ENCODE data around the gene TNIK. TPM values are rescaled to one million over a fixed set of nuclear protein-coding genes. Genes with fewer than 3 reads are reported as not detected.
A peak's percentile ranks its signal among the peaks of the same experiment; 100 is the strongest.
"Not testable (repeated sequence)": the region's sequence is repeated elsewhere in the genome, so short reads cannot be mapped to it uniquely, and the experiment has no call there.

The TNIK gene
- total RNA-seq, 4 donors from 2014 or later: 32.9 to 52.0 (median 40.2) TPM

- in situ Hi-C loops (cut with MboI; ENCODE audit: low pct_ligation_motif_present in 1 of 4, low pct_unique_long_range_greater_than_20kb in 1 of 4, low sequenced_read_pairs in 3 of 4): no loop called here
- no peak for TF ChIP-seq POLR2A (IDR thresholded peaks at IDR 0.05)
- no peak for TF ChIP-seq POLR2AphosphoS5 (IDR thresholded peaks at IDR 0.05)
- no peak for TF ChIP-seq EP300 (IDR thresholded peaks at IDR 0.05; ENCODE audit: low read depth)
- TF ChIP-seq CTCF (IDR thresholded peaks at IDR 0.05): no peak
- Histone ChIP-seq H3K4me1 (peaks cover 0 to 22% (median 17%) of the 10 kb centered on the region in 4 donors), H3K27me3 (no peaks in the 10 kb centered on the region), H3K27ac (peak overlapping the region in 1 of 4 donors; percentile 35), H3K36me3 (no peaks in the 10 kb centered on the region), H3K9me3 (no peaks in the 10 kb centered on the region), H3K4me3 (no peak overlapping the region)
- intact Hi-C loops (cut with DNase I; ENCODE audit: low total_unique reads): no loop called here
- 71 to 93% methylated on average over 8 of the region's 8 CpGs for WGBS, 2 donors (ENCODE audit: low coverage in 1 of 2)
- no peak for DNase-seq
Measured at GRCh38 chr3:171454041-171454440, 6.2 kb downstream of the TNIK start.

- H3K27me3 ChIP-seq: no peaks in the 10 kb centered on the region
- H3K4me3 ChIP-seq: no peak overlapping the region
- H3K4me1 ChIP-seq: peaks cover 0 to 17% (median 15%) of the 10 kb centered on the region in 4 donors
- no peak for DNase-seq
- no peaks in the 10 kb centered on the region for H3K36me3 ChIP-seq
- no peaks in the 10 kb centered on the region for H3K9me3 ChIP-seq
- in situ Hi-C loops (cut with MboI; ENCODE audit: low pct_ligation_motif_present in 1 of 4, low pct_unique_long_range_greater_than_20kb in 1 of 4, low sequenced_read_pairs in 3 of 4): no loop called here
- 86 to 89% methylated on average over 12 of the region's 12 CpGs for WGBS, 2 donors (ENCODE audit: low coverage in 1 of 2)
- H3K27ac ChIP-seq: no peak overlapping the region
- TF ChIP-seq EP300 (IDR thresholded peaks at IDR 0.05; ENCODE audit: low read depth): no peak
- no peak for TF ChIP-seq CTCF (IDR thresholded peaks at IDR 0.05)
- TF ChIP-seq POLR2AphosphoS5 (IDR thresholded peaks at IDR 0.05): no peak
- no peak for TF ChIP-seq POLR2A (IDR thresholded peaks at IDR 0.05)
- intact Hi-C loops (cut with DNase I; ENCODE audit: low total_unique reads): no loop called here
Measured at GRCh38 chr3:171453180-171453886, 6.9 kb downstream of the TNIK start.

- TF ChIP-seq POLR2AphosphoS5 (IDR thresholded peaks at IDR 0.05): no peak
- no peak for TF ChIP-seq EP300 (IDR thresholded peaks at IDR 0.05; ENCODE audit: low read depth)
- TF ChIP-seq POLR2A (IDR thresholded peaks at IDR 0.05): no peak
- no peak for TF ChIP-seq CTCF (IDR thresholded peaks at IDR 0.05)
- H3K36me3 ChIP-seq: no peaks in the 10 kb centered on the region
Measured at GRCh38 chr3:171452328-171452727, 7.9 kb downstream of the TNIK start.

GRCh38 chr3:171451915-171452314, 8.3 kb downstream of the TNIK start:
- intact Hi-C loops (cut with DNase I; ENCODE audit: low total_unique reads): no loop called here
- no peak for DNase-seq

More at GRCh38 chr3:171452328-171452727, 7.9 kb downstream of the TNIK start:
- in situ Hi-C loops (cut with MboI; ENCODE audit: low pct_ligation_motif_present in 1 of 4, low pct_unique_long_range_greater_than_20kb in 1 of 4, low sequenced_read_pairs in 3 of 4) (no loop called here), intact Hi-C loops (cut with DNase I; ENCODE audit: low total_unique reads) (no loop called here)
- Histone ChIP-seq H3K4me1 (peaks cover 0 to 10% (median 6%) of the 10 kb centered on the region in 4 donors), H3K27ac (no peak overlapping the region), H3K4me3 (no peak overlapping the region), H3K27me3 (no peaks in the 10 kb centered on the region), H3K9me3 (no peaks in the 10 kb centered on the region)
- 77 to 78% methylated on average over 4 to 5 of the region's 5 CpGs for whole genome bisulfite sequencing, 2 donors (ENCODE audit: low coverage in 1 of 2)
- no peak for DNase-seq

GRCh38 chr3:171447579-171447891, 12.7 kb downstream of the TNIK start:
- H3K27me3 ChIP-seq; H3K36me3 ChIP-seq; H3K27ac ChIP-seq; H3K9me3 ChIP-seq; DNase-seq; H3K4me1 ChIP-seq; in situ Hi-C loops (cut with MboI; ENCODE audit: low pct_ligation_motif_present in 1 of 4, low pct_unique_long_range_greater_than_20kb in 1 of 4, low sequenced_read_pairs in 3 of 4); H3K4me3 ChIP-seq; intact Hi-C loops (cut with DNase I; ENCODE audit: low total_unique reads): not testable (repeated sequence)
- 57 to 62% methylated on average over 1 of the region's 1 CpG for WGBS, 2 donors (ENCODE audit: low coverage in 1 of 2)

More at GRCh38 chr3:171451915-171452314, 8.3 kb downstream of the TNIK start:
- Histone ChIP-seq H3K27ac (no peak overlapping the region), H3K9me3 (no peaks in the 10 kb centered on the region), H3K4me3 (no peak overlapping the region), H3K36me3 (no peaks in the 10 kb centered on the region), H3K4me1 (peaks cover 0 to 6% (median 2%) of the 10 kb centered on the region in 4 donors), H3K27me3 (no peaks in the 10 kb centered on the region)
- TF ChIP-seq EP300 (IDR thresholded peaks at IDR 0.05; ENCODE audit: low read depth) (no peak), POLR2A (IDR thresholded peaks at IDR 0.05) (no peak), CTCF (IDR thresholded peaks at IDR 0.05) (no peak)
- in situ Hi-C loops (cut with MboI; ENCODE audit: low pct_ligation_motif_present in 1 of 4, low pct_unique_long_range_greater_than_20kb in 1 of 4, low sequenced_read_pairs in 3 of 4): no loop called here
- 98 to 99% methylated on average over 5 of the region's 5 CpGs for WGBS, 2 donors (ENCODE audit: low coverage in 1 of 2)
